ENCODE results near the gene GFOD1.
A peak's percentile ranks its signal among the peaks of the same experiment; 100 is the strongest.

The GFOD1 gene

GRCh38 chr6:13372076-13372475 lies 115.3 kb downstream of the GFOD1 start:
- no peak for DNase-seq

GRCh38 chr6:13371421-13372072 lies 115.9 kb downstream of the GFOD1 start:
- DNase-seq = no peak

- no peak for DNase-seq
These were observed 116.8 kb downstream of the GFOD1 start for GRCh38 chr6:13370623-13371022.

GRCh38 chr6:13369591-13369990 lies 117.8 kb downstream of the GFOD1 start:
- DNase-seq = no peak

GRCh38 chr6:13368731-13369115 lies 118.7 kb downstream of the GFOD1 start:
- DNase-seq = no peak

- DNase-seq = no peak
These were observed 119.2 kb downstream of the GFOD1 start for GRCh38 chr6:13368079-13368730.

GRCh38 chr6:13367396-13367795 lies 120.0 kb downstream of the GFOD1 start:
- DNase-seq = no peak

GRCh38 chr6:13365320-13365719 lies 122.1 kb downstream of the GFOD1 start:
- no peak for DNase-seq

GRCh38 chr6:13364842-13365241 lies 122.6 kb downstream of the GFOD1 start:
- DNase-seq = no peak

- no peak for DNase-seq
These were observed 125.0 kb downstream of the GFOD1 start for GRCh38 chr6:13362412-13362811.

- peak; percentile 96 to 97 for DNase-seq
These were observed 126.5 kb downstream of the GFOD1 start for GRCh38 chr6:13360671-13361540.

- no peak for DNase-seq
These were observed 128.1 kb downstream of the GFOD1 start for GRCh38 chr6:13359287-13359686.

- DNase-seq = no peak
These were observed 128.9 kb downstream of the GFOD1 start for GRCh38 chr6:13358511-13358910.

GRCh38 chr6:13357551-13358075 lies 129.8 kb downstream of the GFOD1 start:
- DNase-seq = no peak

- no peak for DNase-seq
These were observed 131.2 kb downstream of the GFOD1 start for GRCh38 chr6:13355999-13356785.

GRCh38 chr6:13355043-13355945 lies 132.1 kb downstream of the GFOD1 start:
- peak; percentile 38 to 44 for DNase-seq

GRCh38 chr6:13354331-13355042 lies 132.9 kb downstream of the GFOD1 start:
- DNase-seq = peak; percentile 91 to 92

GRCh38 chr6:13352165-13352564 lies 135.2 kb downstream of the GFOD1 start:
- no peak for DNase-seq

- no peak for DNase-seq
These were observed 136.1 kb downstream of the GFOD1 start for GRCh38 chr6:13351271-13351670.

- no peak for DNase-seq
These were observed 137.4 kb downstream of the GFOD1 start for GRCh38 chr6:13349811-13350506.
